PC-9 (cell line): Measurements from ENCODE around the gene CCDC30. TPM values are rescaled to one million over a fixed set of nuclear protein-coding genes. Genes with fewer than 3 reads are reported as not detected.

ENCODE experiments used
- BruUV-seq: library from RNA; stranded (reverse); fragments of 400-500 nt; replicated peaks from 2 replicates; lab custom pipeline; 2021; lab: Mats Ljungman, UMichigan
- CTCF ChIA-PET: fragments of 300-600 bp; sonication (Branson Sonifier 250); formaldehyde crosslinking; loops from one replicate; lab custom pipeline; 2022; ENCODE audit warnings: antibody characterized with exemption; lab: Charles Lee
- POLR2A ChIA-PET: fragments of 300-600 bp; sonication (Branson Sonifier 250); formaldehyde crosslinking; loops from one replicate; lab custom pipeline; 2022; ENCODE audit warnings: antibody characterized with exemption; ENCODE audit not compliant: unreplicated experiment; lab: Charles Lee
- DNase-seq, 2 experiments: peaks; one replicate each; pipeline versions ENCODE4 v3.0.0 to v3.0.0-alpha.2; 2015 to 2022; ENCODE audit warnings: mixed read lengths in 1 of 2
- H2AFZ ChIP-seq: fragments of 200-600 bp; sonication (generic); 2 replicates; pipeline ENCODE4 v1.8.1; 2017; ENCODE audit warnings: antibody characterized with exemption
- H3F3A ChIP-seq: fragments of 200-600 bp; sonication (generic); 2 replicates; pipeline ENCODE4 v1.8.1; 2017; ENCODE audit warnings: antibody characterized with exemption, mild to moderate bottlenecking, low read depth; ENCODE audit not compliant: insufficient read depth
- H3K27ac ChIP-seq: fragments of 200-600 bp; sonication (generic); 2 replicates; pipeline ENCODE4 v1.6.1; 2016; ENCODE audit warnings: mixed run types
- H3K27me3 ChIP-seq: fragments of 200-600 bp; sonication (generic); 2 replicates; pipeline ENCODE4 v1.6.1; 2016; ENCODE audit warnings: low read depth, mixed run types; ENCODE audit not compliant: insufficient read depth
- H3K36me3 ChIP-seq: fragments of 200-600 bp; sonication (generic); 2 replicates; pipeline ENCODE4 v1.6.1; 2016; ENCODE audit warnings: low read depth, mixed run types
- H3K4me1 ChIP-seq: fragments of 200-600 bp; sonication (generic); replicated peaks from 2 replicates; pipeline ENCODE4 v1.6.1; 2016; ENCODE audit warnings: mixed run types; ENCODE audit not compliant: insufficient read depth
- H3K4me2 ChIP-seq: fragments of 200-600 bp; sonication (generic); 2 replicates; pipeline ENCODE4 v1.6.1; 2017; ENCODE audit warnings: mixed run types
- H3K4me3 ChIP-seq: fragments of 200-600 bp; sonication (generic); 2 replicates; pipeline ENCODE4 v1.6.1; 2016; ENCODE audit warnings: mixed run types
- H3K79me2 ChIP-seq: fragments of 200-600 bp; sonication (generic); 2 replicates; pipeline ENCODE4 v1.6.1; 2017; ENCODE audit warnings: low read depth, mixed run types
- H3K9me2 ChIP-seq: fragments of 200-600 bp; sonication (generic); 2 replicates; pipeline ENCODE4 v1.8.1; 2017; ENCODE audit warnings: mild to moderate bottlenecking; ENCODE audit not compliant: insufficient read depth
- H3K9me3 ChIP-seq: fragments of 200-600 bp; sonication (generic); 2 replicates; pipeline ENCODE4 v1.8.1; 2016; ENCODE audit warnings: low read depth; ENCODE audit not compliant: insufficient read depth
- H4K20me1 ChIP-seq: fragments of 200-600 bp; sonication (generic); 2 replicates; pipeline ENCODE4 v1.8.1; 2017; ENCODE audit not compliant: insufficient read depth
- EZH2 ChIP-seq: fragments of 200-600 bp; sonication (generic); IDR thresholded peaks from 2 replicates; pipeline ENCODE4 v1.8.0; 2017; ENCODE audit warnings: antibody characterized with exemption, low read depth
- intact Hi-C: fragments of 100-400 bp; cut with micrococcal nuclease; formaldehyde crosslinking; loops from one replicate; pipeline ENCODE4 v1.10.0; 2022; ENCODE audit not compliant: unreplicated experiment
- total RNA-seq: library from RNA; stranded (reverse); gene quantifications from 2 replicates; pipeline ENCODE4 v1.2.3, GENCODE V29; 2021
- TF ChIP-seq, protein P1 (sequence below): fragments of 200-600 bp; sonication (generic); conservative IDR thresholded peaks from 2 replicates; pipeline ENCODE4 v1.6.1; 2017; ENCODE audit warnings: mixed run types, antibody characterized with exemption, mild to moderate bottlenecking, moderate library complexity

Gene CCDC30
- total RNA-seq, 1 experiment from 2014 or later = 10.2 TPM

DNA sequence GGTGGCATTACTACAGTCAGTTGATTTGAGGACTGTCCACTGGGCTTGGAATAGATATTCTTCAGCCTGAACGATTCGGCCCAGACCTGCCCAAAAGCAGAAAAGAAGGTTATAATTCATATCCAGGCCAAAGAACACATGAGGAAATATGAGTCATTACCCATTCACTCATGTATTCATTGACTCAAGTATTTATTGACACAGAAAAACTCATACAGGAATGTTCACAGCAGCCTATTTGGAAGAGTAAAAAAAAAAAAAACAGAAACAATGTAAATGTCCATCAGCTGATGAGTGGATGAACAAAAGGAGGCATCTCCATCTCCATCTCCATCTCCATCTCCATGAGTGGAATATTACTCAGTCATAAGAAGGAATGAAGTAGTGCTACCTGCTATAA lies 23.1 kb upstream of the CCDC30 start:
- Histone ChIP-seq H3K27me3 (no peaks in the 10 kb centered on the region), H3K79me2 (no peaks in the 10 kb centered on the region), H3F3A (peaks cover 11% of the 10 kb centered on the region), H3K4me2 (peak overlapping the region; percentile 46), H3K4me3 (no peak overlapping the region), H3K36me3 (no peaks in the 10 kb centered on the region), H3K9me3 (no peaks in the 10 kb centered on the region), H2AFZ (no peak overlapping the region), H4K20me1 (no peaks in the 10 kb centered on the region), H3K27ac (peak overlapping the region; percentile 38; the same call in 1 of the 2 replicates), H3K9me2 (no peaks in the 10 kb centered on the region; the same call in 1 of the 2 replicates), H3K4me1 (peaks cover 7% of the 10 kb centered on the region)
- no peak for TF ChIP-seq EZH2
- TF ChIP-seq, protein P1, sequence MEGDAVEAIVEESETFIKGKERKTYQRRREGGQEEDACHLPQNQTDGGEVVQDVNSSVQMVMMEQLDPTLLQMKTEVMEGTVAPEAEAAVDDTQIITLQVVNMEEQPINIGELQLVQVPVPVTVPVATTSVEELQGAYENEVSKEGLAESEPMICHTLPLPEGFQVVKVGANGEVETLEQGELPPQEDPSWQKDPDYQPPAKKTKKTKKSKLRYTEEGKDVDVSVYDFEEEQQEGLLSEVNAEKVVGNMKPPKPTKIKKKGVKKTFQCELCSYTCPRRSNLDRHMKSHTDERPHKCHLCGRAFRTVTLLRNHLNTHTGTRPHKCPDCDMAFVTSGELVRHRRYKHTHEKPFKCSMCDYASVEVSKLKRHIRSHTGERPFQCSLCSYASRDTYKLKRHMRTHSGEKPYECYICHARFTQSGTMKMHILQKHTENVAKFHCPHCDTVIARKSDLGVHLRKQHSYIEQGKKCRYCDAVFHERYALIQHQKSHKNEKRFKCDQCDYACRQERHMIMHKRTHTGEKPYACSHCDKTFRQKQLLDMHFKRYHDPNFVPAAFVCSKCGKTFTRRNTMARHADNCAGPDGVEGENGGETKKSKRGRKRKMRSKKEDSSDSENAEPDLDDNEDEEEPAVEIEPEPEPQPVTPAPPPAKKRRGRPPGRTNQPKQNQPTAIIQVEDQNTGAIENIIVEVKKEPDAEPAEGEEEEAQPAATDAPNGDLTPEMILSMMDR = no peak
- intact Hi-C loops = no loop called here
- POLR2A ChIA-PET = interaction anchor here (0.7 kb wide), 1 partner anchor 117 kb away, joined by 3 read pairs; no protein-coding TSS in a partner anchor
- DNase-seq = peak in 1 of 2 experiments; percentile 94
- CTCF ChIA-PET = interaction anchor here (0.7 kb wide), 1 partner anchor 127 kb away, joined by 4 read pairs; no protein-coding TSS in a partner anchor
- BruUV-seq = no TSS peak

DNA sequence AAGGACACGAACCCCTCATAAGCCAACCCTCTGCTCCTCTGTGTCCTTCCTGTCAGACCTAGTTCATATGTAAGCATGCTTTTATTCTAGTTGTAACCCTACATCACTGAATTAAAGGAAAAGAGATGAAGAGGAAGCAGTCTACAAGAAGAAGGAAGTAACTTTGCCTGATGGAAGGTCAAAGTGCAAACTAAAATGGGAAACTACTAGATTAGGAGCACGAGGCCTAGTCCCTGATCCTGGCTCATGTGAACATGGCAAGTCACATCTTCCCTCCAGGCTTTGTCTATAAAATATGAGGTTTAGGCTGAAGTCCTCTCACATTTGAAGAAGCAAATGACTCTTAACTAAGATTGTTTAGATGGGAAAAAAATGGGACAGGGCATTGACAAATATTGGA lies 20.4 kb upstream of the CCDC30 start:
- Histone ChIP-seq H3K36me3 (no peaks in the 10 kb centered on the region), H3F3A (peaks cover 11% of the 10 kb centered on the region), H3K4me2 (no peak overlapping the region), H3K4me3 (no peak overlapping the region), H3K9me2 (0 out of 2 replicates have a peak, but pooled peaks cover 3% of the 10 kb centered on the region), H3K79me2 (no peaks in the 10 kb centered on the region), H3K27ac (no peak overlapping the region), H3K4me1 (peaks cover 7% of the 10 kb centered on the region), H3K9me3 (no peaks in the 10 kb centered on the region), H2AFZ (no peak overlapping the region), H4K20me1 (no peaks in the 10 kb centered on the region), H3K27me3 (no peaks in the 10 kb centered on the region)
- TF ChIP-seq EZH2 = no peak
- TF ChIP-seq, protein P1 = no peak
- ChIA-PET POLR2A (no interaction called here), CTCF (no interaction called here)
- no peak for DNase-seq
- no TSS peak for BruUV-seq
- intact Hi-C loops = no loop called here

DNA sequence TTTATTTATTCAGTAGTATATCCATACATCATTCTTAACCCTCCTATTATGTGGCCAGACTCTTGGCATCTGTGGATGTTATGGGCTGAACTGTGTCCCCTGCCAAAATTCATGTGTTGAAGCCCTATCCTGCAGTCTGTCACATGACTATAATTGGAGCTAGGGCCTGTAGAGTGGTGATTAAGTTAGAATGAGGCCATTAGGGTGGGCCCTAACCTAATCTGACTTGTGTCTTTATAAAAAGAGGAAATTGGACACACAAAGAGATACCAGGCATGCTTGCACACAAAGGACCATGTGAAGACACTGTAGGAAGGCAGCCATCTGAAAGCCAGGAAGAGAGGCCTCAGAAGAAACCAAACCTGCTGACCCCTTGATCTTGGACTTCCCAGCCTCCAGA lies 13.8 kb upstream of the CCDC30 start:
- DNase-seq = no peak
- Histone ChIP-seq H3K9me2 (0 out of 2 replicates have a peak, but pooled peaks cover 3% of the 10 kb centered on the region), H3K4me1 (peaks cover 7% of the 10 kb centered on the region; the same call in 1 of the 2 replicates), H3K9me3 (no peaks in the 10 kb centered on the region), H3F3A (no peaks in the 10 kb centered on the region), H3K4me3 (no peak overlapping the region), H3K79me2 (no peaks in the 10 kb centered on the region), H4K20me1 (no peaks in the 10 kb centered on the region), H3K27ac (no peak overlapping the region), H3K4me2 (no peak overlapping the region), H3K36me3 (no peaks in the 10 kb centered on the region), H3K27me3 (no peaks in the 10 kb centered on the region), H2AFZ (no peak overlapping the region)
- no peak for TF ChIP-seq EZH2
- TF ChIP-seq, protein P1 = no peak
- CTCF ChIA-PET = no interaction called here
- intact Hi-C loops = no loop called here
- BruUV-seq = no TSS peak
- POLR2A ChIA-PET = no interaction called here
